Measurements from ENCODE around the gene ZNF563. TPM values are rescaled to one million over a fixed set of nuclear protein-coding genes. Genes with fewer than 3 reads are reported as not detected.
"Not testable (repeated sequence)": the region's sequence is repeated elsewhere in the genome, so short reads cannot be mapped to it uniquely, and the experiment has no call there.

ZNF563 gene
- total RNA-seq, 2 experiments from 2014 or later, result 4.0 to 4.5 TPM

DNA sequence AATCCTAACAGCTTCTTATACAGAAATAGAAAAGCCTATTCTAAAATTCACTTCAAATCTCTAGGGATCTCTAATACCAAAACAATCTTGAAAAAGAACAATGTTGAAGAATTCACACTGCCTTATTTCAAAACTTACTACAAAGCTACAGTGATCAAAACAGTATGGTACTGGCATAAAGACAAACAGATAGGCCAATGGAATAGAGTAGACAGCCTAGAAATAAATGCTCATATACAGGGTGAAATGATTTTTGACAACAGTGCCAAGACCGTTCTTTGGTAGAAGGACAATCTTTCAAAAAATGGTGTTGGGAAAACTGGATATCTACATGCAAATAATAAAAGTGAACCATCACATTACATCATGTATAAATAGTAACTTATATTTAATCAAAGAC is 11.8 kb upstream of the ZNF563 start:
- no peaks in the 10 kb centered on the region for H3K27me3 Mint-ChIP-seq
- ChIA-PET CTCF (no interaction called here), POLR2A (no interaction called here)
- DNase-seq, result no peak
- H3K4me3 Mint-ChIP-seq, result no peak overlapping the region
- no peak overlapping the region for H3K27ac Mint-ChIP-seq
- peaks cover 45% of the 10 kb centered on the region for H3K9me3 Mint-ChIP-seq
- no peaks in the 10 kb centered on the region for H3K4me1 Mint-ChIP-seq
- peaks cover 12% of the 10 kb centered on the region for H3K36me3 Mint-ChIP-seq (ENCODE audit: low read depth)

DNA sequence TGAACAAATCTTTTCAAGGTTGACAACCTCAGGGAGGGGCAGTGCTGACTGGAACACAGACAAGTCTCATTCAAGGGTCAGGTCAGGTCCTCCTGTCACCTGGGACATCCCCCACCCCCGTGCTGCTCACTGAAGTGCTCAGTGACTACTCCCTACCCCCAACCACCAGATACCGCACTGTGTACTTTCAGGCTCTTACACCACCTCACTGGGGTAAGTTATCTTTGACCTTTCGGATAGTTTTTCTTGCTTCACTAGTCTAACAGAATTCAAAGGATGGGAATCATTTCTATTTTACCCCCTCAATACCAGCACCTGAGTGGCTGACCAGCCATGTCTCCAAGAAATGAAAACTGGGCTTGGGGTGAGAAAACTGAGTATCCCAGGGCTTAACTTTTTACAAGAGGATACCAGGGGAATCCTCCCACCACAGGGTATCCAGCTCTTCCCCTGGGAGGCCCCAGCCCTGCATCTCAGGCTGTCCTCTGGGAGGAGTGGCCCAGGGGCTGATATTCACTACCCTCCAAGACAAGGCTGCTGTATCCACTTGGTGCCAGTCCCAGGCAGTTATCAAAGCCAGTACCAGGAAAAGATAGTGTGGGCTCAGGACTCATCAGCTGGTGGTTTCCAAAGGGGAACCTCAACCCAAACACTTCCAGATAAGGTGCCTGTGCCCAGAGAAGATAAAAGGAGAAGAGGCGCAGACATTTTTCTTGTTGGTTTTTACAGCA is 2.1 kb downstream of the ZNF563 start:
- peaks cover 24% of the 10 kb centered on the region for H3K36me3 Mint-ChIP-seq (ENCODE audit: low read depth)
- H3K9me3 Mint-ChIP-seq, result peaks cover 27% of the 10 kb centered on the region
- POLR2A ChIA-PET, result interaction anchor here (0.6 to 3.0 kb wide), 4 partner anchors 13 to 1386 kb away, joined by 3 to 9 read pairs (median 3); partner anchors contain the start of genes ZNF442 and ZNF443
- no peaks in the 10 kb centered on the region for H3K27me3 Mint-ChIP-seq
- CTCF ChIA-PET, result interaction anchor here (0.9 to 1.4 kb wide), 2 partner anchors 89 to 519 kb away, joined by 3 read pairs; no protein-coding TSS in a partner anchor
- no peak overlapping the region for H3K27ac Mint-ChIP-seq
- peaks cover 31% of the 10 kb centered on the region for H3K4me1 Mint-ChIP-seq
- DNase-seq, result no peak
- H3K4me3 Mint-ChIP-seq, result peak overlapping the region; percentile 82

DNA sequence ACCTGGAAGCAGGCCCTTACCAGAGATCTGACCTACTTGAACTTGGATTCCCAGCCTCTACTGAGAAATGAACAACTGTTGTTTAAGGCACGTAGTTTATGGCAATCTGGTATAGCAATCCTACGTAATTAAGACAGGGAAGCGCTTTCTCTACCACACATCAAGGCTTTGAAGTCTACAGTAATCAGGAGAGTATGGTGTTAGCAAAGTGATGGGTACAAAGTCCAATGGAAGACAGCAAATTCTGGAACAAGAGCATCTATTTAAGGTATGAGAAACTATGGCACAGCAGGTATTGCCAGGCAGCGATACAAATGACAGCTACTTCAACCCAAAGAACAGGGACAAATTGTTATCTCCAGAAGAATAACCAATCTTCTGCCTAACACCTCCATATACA is 3.1 kb downstream of the ZNF563 start:
- H3K4me1 Mint-ChIP-seq, result peaks cover 31% of the 10 kb centered on the region
- CTCF ChIA-PET, result no interaction called here
- peaks cover 34% of the 10 kb centered on the region for H3K36me3 Mint-ChIP-seq (ENCODE audit: low read depth)
- DNase-seq, result no peak
- no peak overlapping the region for H3K4me3 Mint-ChIP-seq
- POLR2A ChIA-PET, result no interaction called here
- H3K27me3 Mint-ChIP-seq, result no peaks in the 10 kb centered on the region
- H3K27ac Mint-ChIP-seq, result no peak overlapping the region
- peaks cover 28% of the 10 kb centered on the region for H3K9me3 Mint-ChIP-seq

DNA sequence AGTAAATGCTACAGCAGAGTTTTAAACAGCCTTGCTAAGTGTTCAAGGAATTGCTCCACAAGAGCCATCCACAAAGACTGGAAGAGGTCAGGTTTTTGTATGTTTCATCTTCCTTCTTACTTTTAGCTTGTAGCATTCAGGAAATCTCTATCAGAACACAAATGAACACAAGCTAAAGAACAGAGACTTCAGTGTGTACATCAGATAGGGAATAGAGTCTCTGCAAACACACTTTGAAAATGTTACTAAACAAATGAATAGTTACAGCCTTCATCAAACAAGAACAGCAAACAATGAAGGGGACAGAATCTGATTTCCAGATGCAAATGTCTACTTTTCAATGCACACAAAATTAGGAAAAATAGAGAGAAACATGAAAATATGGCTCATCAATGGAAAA is 7.7 kb downstream of the ZNF563 start:
- H3K36me3 Mint-ChIP-seq (ENCODE audit: low read depth), result peaks cover 64% of the 10 kb centered on the region
- H3K4me3 Mint-ChIP-seq, result no peak overlapping the region
- DNase-seq, result no peak
- POLR2A ChIA-PET, result no interaction called here
- H3K27ac Mint-ChIP-seq, result no peak overlapping the region
- H3K27me3 Mint-ChIP-seq, result no peaks in the 10 kb centered on the region
- CTCF ChIA-PET, result no interaction called here
- peaks cover 49% of the 10 kb centered on the region for H3K9me3 Mint-ChIP-seq
- H3K4me1 Mint-ChIP-seq, result peaks cover 5% of the 10 kb centered on the region

DNA sequence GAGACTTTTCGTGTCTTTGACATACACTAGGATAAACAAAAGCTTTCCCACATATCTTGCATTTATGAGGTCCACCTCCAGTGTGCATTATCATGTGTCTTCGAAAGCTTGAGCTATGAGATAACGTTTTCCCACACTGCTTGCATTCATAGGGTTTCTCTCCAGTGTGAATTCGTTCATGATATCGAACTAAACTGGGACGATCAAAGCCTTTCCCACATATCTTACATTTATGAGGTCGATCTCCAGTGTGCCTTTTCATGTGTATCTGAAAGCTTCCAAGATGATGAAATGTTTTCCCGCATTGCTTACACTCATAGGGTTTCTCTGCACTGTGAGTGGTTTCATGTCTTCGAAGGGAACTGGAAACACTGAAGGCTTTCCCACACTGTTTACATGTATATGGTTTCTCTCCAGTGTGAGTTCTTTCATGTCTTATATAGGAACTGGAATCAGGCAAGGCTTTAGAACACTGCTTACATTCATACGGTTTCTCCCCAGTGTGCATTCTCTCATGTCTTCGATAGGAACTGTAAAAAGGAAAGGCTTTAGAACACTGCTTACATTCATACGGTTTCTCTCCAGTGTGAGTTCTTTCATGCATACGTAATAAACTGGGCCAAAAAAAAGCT is 14.5 kb downstream of the ZNF563 start:
- ChIA-PET POLR2A (no interaction called here), CTCF (no interaction called here)

DNA sequence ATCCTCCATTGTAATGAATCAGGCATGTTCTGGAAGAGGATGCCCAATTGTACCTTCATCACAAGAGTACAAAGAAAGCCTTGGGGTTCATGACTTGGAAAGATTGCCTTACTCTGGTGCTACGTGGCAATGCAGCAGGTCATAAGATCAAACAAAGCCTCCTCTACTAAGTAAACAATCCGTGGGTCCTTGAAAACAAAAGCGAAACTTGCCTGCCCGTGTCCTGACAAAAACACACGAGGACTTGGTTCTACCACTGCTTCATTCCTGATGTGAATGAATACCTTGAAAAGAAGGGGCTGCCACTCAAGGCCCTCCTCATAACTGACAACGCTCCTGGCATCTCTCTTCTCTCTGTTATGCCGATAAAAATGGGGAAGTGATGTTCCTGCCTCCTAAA is 18.9 kb downstream of the ZNF563 start:
- H3K9me3 Mint-ChIP-seq, result peaks cover 38% of the 10 kb centered on the region
- peaks cover 40% of the 10 kb centered on the region for H3K36me3 Mint-ChIP-seq (ENCODE audit: low read depth)
- DNase-seq, result no peak
- H3K27me3 Mint-ChIP-seq, result no peaks in the 10 kb centered on the region
- H3K27ac Mint-ChIP-seq, result no peak overlapping the region
- H3K4me3 Mint-ChIP-seq, result no peak overlapping the region
- ChIA-PET CTCF (no interaction called here), POLR2A (no interaction called here)
- no peaks in the 10 kb centered on the region for H3K4me1 Mint-ChIP-seq

More for the DNA sequence above, 14.5 kb downstream of the ZNF563 start:
- Mint-ChIP-seq H3K27ac (no peak overlapping the region), H3K4me1 (no peaks in the 10 kb centered on the region), H3K36me3 (ENCODE audit: low read depth) (peaks cover 67% of the 10 kb centered on the region), H3K4me3 (no peak overlapping the region), H3K9me3 (peaks cover 44% of the 10 kb centered on the region), H3K27me3 (no peaks in the 10 kb centered on the region)
- DNase-seq, result no peak

DNA sequence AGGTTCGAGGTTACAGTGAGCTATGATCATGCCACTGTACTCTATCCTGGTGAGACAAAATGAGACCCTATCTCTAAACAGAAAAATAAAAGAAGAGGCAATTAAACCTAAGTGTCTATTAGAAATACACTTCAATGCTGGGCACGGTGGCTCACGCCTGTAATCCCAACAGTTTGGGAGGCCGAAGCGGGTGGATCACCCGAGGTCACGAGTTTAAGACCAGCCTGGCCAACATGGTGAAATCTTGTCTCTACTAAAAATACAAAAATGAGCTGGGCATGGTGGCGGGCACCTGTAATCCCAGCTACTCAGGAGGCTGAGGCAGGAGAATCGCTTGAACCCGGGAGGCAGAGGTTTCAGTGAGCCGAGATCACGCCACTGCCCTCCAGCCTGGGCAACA is 24.5 kb downstream of the ZNF563 start:
- H3K27ac Mint-ChIP-seq; DNase-seq; H3K36me3 Mint-ChIP-seq (ENCODE audit: low read depth); H3K4me3 Mint-ChIP-seq; H3K4me1 Mint-ChIP-seq; CTCF ChIA-PET; H3K27me3 Mint-ChIP-seq: not testable (repeated sequence)
- POLR2A ChIA-PET, result interaction anchor here (1.1 kb wide), 1 partner anchor 25 kb away, joined by 3 read pairs; the partner anchor contains the start of gene ZNF563
- H3K9me3 Mint-ChIP-seq, result peaks cover 20% of the 10 kb centered on the region

DNA sequence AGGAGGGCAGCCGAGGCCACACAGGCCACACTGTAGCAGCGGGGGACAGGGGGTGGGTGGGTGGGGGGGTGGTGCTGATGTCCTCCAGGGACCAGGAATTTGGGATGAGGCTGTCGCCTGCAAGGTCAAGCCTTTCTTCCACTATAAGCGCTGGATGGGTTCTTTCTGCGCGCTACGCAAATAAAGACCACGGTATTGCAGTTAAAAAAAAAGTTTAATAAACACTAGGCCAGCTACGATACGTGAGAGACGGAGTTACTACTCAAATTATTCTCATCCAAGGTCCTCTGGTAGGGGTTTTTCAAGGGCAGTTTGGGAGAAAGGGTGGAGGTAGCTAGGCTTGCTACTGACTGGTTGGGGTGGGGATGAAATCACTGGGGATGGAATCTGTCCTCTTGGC is 38.2 kb downstream of the ZNF563 start:
- Mint-ChIP-seq H3K4me3 (peak overlapping the region; percentile 96), H3K27me3 (no peaks in the 10 kb centered on the region), H3K4me1 (peaks cover 30% of the 10 kb centered on the region), H3K27ac (peak overlapping the region; percentile 96), H3K9me3 (peaks cover 30% of the 10 kb centered on the region), H3K36me3 (ENCODE audit: low read depth) (peaks cover 59% of the 10 kb centered on the region)
- POLR2A ChIA-PET, result interaction anchor here (1.0 to 3.9 kb wide), 7 partner anchors 38 to 372 kb away, joined by 3 to 30 read pairs (median 4); partner anchors contain the start of genes ZNF443, ZNF563, ZNF700 and ZNF709
- no peak for DNase-seq
- CTCF ChIA-PET, result interaction anchor here (1.9 kb wide), 1 partner anchor 38 kb away, joined by 9 read pairs; the partner anchor contains the start of gene ZNF563

DNA sequence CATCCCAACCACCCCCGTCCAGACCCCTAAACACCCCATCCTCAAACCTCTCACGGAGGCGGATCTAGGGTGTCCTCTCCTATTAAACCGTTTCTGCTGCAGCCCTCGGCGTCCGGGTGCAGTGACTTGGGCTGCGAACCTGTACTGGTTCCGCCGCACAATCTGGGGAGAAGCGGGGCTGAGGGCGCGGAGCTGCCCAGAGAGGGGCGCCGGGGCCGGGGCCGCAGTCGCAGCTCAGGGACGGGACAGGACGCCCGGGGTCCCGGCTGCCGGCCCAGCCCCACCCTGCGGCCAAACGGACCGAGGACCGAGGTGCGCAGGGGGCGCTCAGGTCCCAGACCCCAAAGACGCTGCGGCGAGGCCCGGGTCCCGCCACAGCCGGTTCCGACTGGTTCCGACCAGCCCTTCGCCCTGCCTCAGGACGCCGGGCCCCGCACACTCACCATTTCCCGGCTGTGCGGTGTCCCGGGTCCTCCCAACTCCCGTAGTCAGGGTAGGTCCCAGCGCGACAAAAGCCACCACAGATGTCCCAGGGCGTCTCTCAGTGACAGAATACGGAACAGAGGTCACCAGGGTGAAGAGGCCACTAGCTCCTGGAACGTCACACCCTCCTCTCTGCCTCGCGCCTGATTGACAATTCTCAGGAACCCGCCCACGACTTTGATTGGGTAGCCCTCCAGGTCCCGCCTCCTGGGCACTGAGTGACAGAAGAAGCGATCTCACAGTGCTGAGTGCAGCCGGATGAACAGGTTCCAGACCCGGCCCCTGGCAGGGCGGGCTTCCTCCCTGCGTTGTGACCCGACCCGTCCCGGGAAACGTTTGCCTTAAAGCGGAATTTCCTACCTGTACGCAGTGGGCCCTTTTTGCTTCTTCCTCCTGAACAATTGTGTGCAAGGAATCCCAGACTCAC is 38.9 kb downstream of the ZNF563 start, which contains the start of gene ZNF44:
Gene ZNF44, minus strand, starts transcription at position 635 of the 910 bp plus-strand sequence. Its CDS starts 189 bp downstream, at position 446.
- Mint-ChIP-seq H3K4me3 (peak within 1 kb of the TSS; percentile 98), H3K27me3 (no peaks in the 10 kb centered on the region), H3K4me1 (peaks cover 37% of the 10 kb centered on the region), H3K36me3 (ENCODE audit: low read depth) (peaks cover 63% of the 10 kb centered on the region), H3K9me3 (peaks cover 30% of the 10 kb centered on the region), H3K27ac (peak within 1 kb of the TSS; percentile 100)
- CTCF ChIA-PET, result interaction anchor here (0.6 to 1.9 kb wide), 3 partner anchors 39 to 1000 kb away, joined by 3 to 9 read pairs (median 4); partner anchors contain the start of gene ZNF563
- POLR2A ChIA-PET, result interaction anchor here (0.5 to 3.9 kb wide), 9 partner anchors 39 to 371 kb away, joined by 3 to 30 read pairs (median 3); partner anchors contain the start of genes ZNF443, ZNF563, ZNF564 and ZNF700
- DNase-seq, result peak; percentile 98

DNA sequence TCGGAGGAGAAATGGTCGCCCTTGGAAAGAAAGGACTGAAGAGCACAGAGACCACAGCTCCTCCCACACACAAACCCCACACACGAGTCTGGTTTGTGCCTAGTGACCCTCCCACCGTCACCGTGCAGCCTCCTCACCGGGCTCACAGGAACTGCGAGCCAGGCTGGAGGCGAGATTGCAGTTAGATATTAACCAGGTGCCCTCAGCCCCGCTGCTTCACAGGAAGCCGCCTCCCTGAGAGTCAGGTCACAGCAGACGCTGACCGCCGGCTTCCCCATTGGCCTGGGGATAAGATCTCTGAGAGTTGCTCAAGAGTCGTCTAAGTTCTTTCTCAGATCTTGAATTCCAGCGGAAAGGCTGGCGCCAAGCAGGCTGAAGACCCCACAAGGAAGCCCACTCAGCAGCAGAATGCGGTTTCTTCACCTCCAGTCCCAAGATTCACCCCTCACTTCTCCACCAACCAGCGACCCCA is 39.6 kb downstream of the ZNF563 start:
- peak; percentile 80 for DNase-seq
- Mint-ChIP-seq H3K27me3 (no peaks in the 10 kb centered on the region), H3K4me3 (peak overlapping the region; percentile 98), H3K36me3 (ENCODE audit: low read depth) (peaks cover 67% of the 10 kb centered on the region), H3K4me1 (peaks cover 43% of the 10 kb centered on the region), H3K27ac (peak overlapping the region; percentile 100), H3K9me3 (peaks cover 32% of the 10 kb centered on the region)
- POLR2A ChIA-PET, result interaction anchor here (0.7 to 3.9 kb wide), 6 partner anchors 39 to 370 kb away, joined by 3 to 30 read pairs (median 4); partner anchors contain the start of genes ZNF443, ZNF563, ZNF700 and ZNF709
- CTCF ChIA-PET, result interaction anchor here (0.6 to 1.9 kb wide), 2 partner anchors 39 to 999 kb away, joined by 3 to 9 read pairs; partner anchors contain the start of gene ZNF563

DNA sequence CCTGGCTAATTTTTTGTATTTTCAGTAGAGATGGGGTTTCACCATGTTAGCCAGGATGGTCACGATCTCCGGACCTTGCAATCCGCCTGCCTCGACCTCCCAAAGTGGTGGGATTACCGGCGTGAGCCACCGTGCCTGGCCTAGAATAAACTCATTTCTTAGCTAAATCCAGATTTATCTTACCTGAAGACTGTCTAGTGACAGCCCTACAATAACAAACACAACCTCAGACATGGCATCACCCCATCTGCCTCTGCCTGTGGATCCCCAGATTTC is 43.7 kb downstream of the ZNF563 start:
- DNase-seq, result no peak
- H3K9me3 Mint-ChIP-seq, result peaks cover 35% of the 10 kb centered on the region
- peak overlapping the region; percentile 60 for H3K4me3 Mint-ChIP-seq
- ChIA-PET CTCF (no interaction called here), POLR2A (interaction anchor here (1.5 to 3.6 kb wide), 2 partner anchors 43 to 76 kb away, joined by 4 to 25 read pairs; partner anchors contain the start of genes ZNF442 and ZNF563)
- H3K36me3 Mint-ChIP-seq (ENCODE audit: low read depth), result peaks cover 78% of the 10 kb centered on the region
- H3K27ac Mint-ChIP-seq, result peak overlapping the region; percentile 97
- peaks cover 44% of the 10 kb centered on the region for H3K4me1 Mint-ChIP-seq
- H3K27me3 Mint-ChIP-seq, result no peaks in the 10 kb centered on the region

DNA sequence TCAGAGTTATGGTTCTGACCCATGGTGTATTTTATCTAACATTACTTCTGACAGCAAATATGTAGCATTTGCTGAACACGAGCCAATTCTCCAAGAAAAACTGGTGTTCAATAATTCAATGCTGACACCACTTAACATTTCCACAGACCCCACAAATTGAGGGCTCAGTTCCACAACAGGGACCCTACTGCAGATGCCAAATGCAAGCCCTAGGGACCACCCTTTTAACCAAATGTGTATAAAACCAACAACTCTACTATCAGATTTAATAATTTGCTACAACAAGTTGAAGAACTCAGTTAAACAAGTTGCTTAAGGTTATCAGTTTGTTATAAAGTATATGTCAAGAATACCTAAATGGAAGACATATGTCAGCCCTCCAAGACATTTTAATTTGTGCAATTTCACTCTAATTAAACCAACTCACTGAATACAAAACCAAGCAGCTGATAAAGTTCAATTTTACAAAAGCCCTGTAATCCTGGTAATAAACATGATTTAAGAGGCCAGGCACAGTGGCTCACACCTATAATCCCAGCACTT is 45.4 kb downstream of the ZNF563 start:
- CTCF ChIA-PET, result no interaction called here
- Mint-ChIP-seq H3K4me3 (no peak overlapping the region), H3K9me3 (peaks cover 44% of the 10 kb centered on the region), H3K36me3 (ENCODE audit: low read depth) (peaks cover 79% of the 10 kb centered on the region), H3K27ac (peak overlapping the region; percentile 44), H3K4me1 (peaks cover 35% of the 10 kb centered on the region), H3K27me3 (no peaks in the 10 kb centered on the region)
- POLR2A ChIA-PET, result interaction anchor here (3.6 kb wide), 1 partner anchor 45 kb away, joined by 25 read pairs; the partner anchor contains the start of gene ZNF563
- DNase-seq, result no peak
